Fibroblast of lung (primary cell): ENCODE measurements around the gene KLK6.

Source experiments
- EZH2 ChIP-seq: IDR thresholded peaks from 2 replicates; pipeline ENCODE4 v1.5.1; 2012; ENCODE audit warnings: low read length, control low read depth, mild to moderate bottlenecking; ENCODE audit errors: missing control alignments
- TF ChIP-seq, protein P1 (sequence below), 2 donors: IDR thresholded peaks in 1 of 2; conservative IDR thresholded peaks in 1 of 2; 1 replicate in 1 of 2; 2 replicates in 1 of 2; pipeline ENCODE4 v1.5.1; 2011 to 2012; ENCODE audit warnings: low read length in 2 of 2, control low read depth in 1 of 2, inconsistent platforms in 1 of 2, low read depth in 1 of 2, mild to moderate bottlenecking in 1 of 2

- no peak for TF ChIP-seq EZH2
- TF ChIP-seq, protein P1, sequence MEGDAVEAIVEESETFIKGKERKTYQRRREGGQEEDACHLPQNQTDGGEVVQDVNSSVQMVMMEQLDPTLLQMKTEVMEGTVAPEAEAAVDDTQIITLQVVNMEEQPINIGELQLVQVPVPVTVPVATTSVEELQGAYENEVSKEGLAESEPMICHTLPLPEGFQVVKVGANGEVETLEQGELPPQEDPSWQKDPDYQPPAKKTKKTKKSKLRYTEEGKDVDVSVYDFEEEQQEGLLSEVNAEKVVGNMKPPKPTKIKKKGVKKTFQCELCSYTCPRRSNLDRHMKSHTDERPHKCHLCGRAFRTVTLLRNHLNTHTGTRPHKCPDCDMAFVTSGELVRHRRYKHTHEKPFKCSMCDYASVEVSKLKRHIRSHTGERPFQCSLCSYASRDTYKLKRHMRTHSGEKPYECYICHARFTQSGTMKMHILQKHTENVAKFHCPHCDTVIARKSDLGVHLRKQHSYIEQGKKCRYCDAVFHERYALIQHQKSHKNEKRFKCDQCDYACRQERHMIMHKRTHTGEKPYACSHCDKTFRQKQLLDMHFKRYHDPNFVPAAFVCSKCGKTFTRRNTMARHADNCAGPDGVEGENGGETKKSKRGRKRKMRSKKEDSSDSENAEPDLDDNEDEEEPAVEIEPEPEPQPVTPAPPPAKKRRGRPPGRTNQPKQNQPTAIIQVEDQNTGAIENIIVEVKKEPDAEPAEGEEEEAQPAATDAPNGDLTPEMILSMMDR (conservative IDR thresholded peaks at IDR 0.05 in 1 of 2, IDR thresholded peaks at IDR 0.05 in 1 of 2; ENCODE audit: low read depth in 1 of 2, low read length in 2 of 2), result no peak
Measured at GRCh38 chr19:50983625-50984292, 14.4 kb upstream of the KLK6 start, which contains the start of gene KLK7.
